Muscle of leg (tissue), 11 donors: ENCODE results near the gene TARS1. TPM values are rescaled to one million over a fixed set of nuclear protein-coding genes. Genes with fewer than 3 reads are reported as not detected.

Experiments used
- DNase-seq: peaks from one replicate; pipeline ENCODE4 v3.0.0; 2013
- H3K27ac ChIP-seq: one replicate; pipeline ENCODE4 v1.5.1; 2013; ENCODE audit warnings: mild to moderate bottlenecking, low read length, control low read depth
- H3K27me3 ChIP-seq: one replicate; pipeline ENCODE4 v1.6.1; 2013; ENCODE audit warnings: low read length; ENCODE audit not compliant: control insufficient read depth, insufficient read depth
- H3K36me3 ChIP-seq: one replicate; pipeline ENCODE4 v1.6.1; 2013; ENCODE audit warnings: low read length; ENCODE audit not compliant: control insufficient read depth, insufficient read depth
- H3K4me1 ChIP-seq: one replicate; pipeline ENCODE4 v1.6.1; 2013; ENCODE audit warnings: low read length; ENCODE audit not compliant: control insufficient read depth, insufficient read depth
- H3K4me3 ChIP-seq: one replicate; pipeline ENCODE4 v1.5.1; 2013; ENCODE audit warnings: low read length, control low read depth
- H3K9me3 ChIP-seq: replicated peaks from 2 replicates; pipeline ENCODE4 v1.6.1; 2013; ENCODE audit warnings: low read depth, low read length; ENCODE audit not compliant: control insufficient read depth
- WGBS: methylation state at CpG from one replicate; pipeline ENCODE4 v1.1.5; 2013; ENCODE audit warnings: missing lambda C conversion rate; ENCODE audit not compliant: insufficient coverage; 5-methylcytosine and 5-hydroxymethylcytosine counted together
- polyA plus RNA-seq, 8 donors: library from polyadenylated mRNA; unstranded; fragments of 120-200 nt; gene quantifications; one replicate each; pipeline versions ENCODE4 v1.2.1 to v1.2.3, GENCODE V29; 2013; ENCODE audit warnings: inconsistent platforms in 1 of 8, low replicate concordance in 1 of 8; ENCODE audit not compliant: insufficient read length in 8 of 8, insufficient read depth in 1 of 8
- total RNA-seq: library from RNA; stranded (reverse); fragments of 120-200 nt; gene quantifications from one replicate; pipeline ENCODE4 v1.2.4, GENCODE V29; 2013

Gene TARS1
- total and polyA plus RNA-seq, 9 donors, result 60.2 to 101 (median 76.0) TPM

DNA sequence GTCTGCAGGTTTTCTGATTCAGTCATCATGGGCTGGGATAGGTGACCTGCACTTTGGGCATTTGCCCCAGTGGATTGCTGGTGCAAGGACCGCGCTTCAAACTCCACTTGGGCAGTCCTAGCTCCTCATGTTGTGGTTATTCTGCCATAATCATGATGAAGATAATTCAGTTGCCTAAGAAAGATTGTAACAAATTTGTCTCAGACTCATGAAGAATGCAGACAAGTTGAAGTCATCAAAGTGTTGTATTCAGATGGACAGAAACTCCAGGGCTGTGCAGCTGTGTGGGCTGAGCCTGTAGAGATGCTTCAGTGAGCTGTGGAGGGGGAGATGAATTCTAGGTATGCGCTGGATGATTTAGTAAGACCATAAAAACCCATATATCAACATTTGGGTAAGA, 38.5 kb downstream of the TARS1 start:
- Histone ChIP-seq H3K27ac (no peak overlapping the region), H3K4me3 (no peak overlapping the region), H3K4me1 (no peaks in the 10 kb centered on the region), H3K27me3 (no peaks in the 10 kb centered on the region), H3K36me3 (peaks cover 25% of the 10 kb centered on the region), H3K9me3 (no peaks in the 10 kb centered on the region)
- WGBS, result 100% methylated on average over 2 of the region's 3 CpGs
- DNase-seq, result no peak

DNA sequence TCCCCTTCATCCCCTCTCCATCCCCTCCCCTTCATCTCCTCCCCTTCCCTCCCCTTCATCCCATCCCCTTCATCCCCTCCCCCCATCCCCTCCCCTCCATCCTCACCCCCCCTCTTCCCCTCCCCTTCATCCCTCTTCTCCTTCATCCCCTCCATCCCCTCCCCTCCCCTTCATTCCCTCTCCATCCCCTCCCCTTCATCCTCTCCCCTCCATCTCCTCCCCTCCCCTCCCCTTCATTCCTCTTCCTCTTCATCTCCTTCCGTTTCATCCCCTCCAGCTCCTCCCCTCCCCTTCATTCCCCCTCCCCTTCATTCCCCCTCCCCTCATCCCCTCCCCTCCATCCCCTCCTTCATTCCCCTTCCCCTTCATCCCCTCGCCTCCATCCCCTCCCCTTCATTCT, 40.1 kb downstream of the TARS1 start:
- H3K36me3 ChIP-seq, result peaks cover 13% of the 10 kb centered on the region
- no peaks in the 10 kb centered on the region for H3K27me3 ChIP-seq
- DNase-seq, result no peak
- no peaks in the 10 kb centered on the region for H3K9me3 ChIP-seq
- H3K4me1 ChIP-seq, result no peaks in the 10 kb centered on the region
- WGBS, result no CpG with 5 or more reads among the region's 2 CpGs
- H3K4me3 ChIP-seq, result no peak overlapping the region
- no peak overlapping the region for H3K27ac ChIP-seq

DNA sequence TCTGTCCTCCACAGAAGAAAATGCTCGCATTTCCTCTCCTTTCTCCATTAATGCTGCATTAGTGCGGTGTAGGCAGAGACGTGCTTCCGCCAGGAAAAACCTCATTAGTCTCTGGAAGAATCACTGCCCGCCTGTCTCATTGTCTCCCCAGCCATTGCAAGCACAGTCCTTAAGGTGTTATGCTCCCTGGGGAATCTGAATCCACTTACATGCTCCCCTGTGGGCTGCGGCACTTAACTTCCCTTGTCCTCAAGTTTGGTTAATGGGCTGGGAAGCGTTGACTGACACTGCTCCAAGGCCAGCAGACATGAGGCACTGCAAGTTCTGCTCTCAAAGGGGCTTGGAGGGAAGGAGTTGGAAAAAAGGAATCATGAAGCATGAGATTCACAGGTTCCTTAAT, 41.6 kb downstream of the TARS1 start:
- Histone ChIP-seq H3K4me1 (no peaks in the 10 kb centered on the region), H3K4me3 (no peak overlapping the region), H3K36me3 (peaks cover under 1% of the 10 kb centered on the region), H3K27me3 (no peaks in the 10 kb centered on the region), H3K27ac (no peak overlapping the region), H3K9me3 (no peaks in the 10 kb centered on the region)
- 73% methylated on average over 3 of the region's 7 CpGs for WGBS
- no peak for DNase-seq

DNA sequence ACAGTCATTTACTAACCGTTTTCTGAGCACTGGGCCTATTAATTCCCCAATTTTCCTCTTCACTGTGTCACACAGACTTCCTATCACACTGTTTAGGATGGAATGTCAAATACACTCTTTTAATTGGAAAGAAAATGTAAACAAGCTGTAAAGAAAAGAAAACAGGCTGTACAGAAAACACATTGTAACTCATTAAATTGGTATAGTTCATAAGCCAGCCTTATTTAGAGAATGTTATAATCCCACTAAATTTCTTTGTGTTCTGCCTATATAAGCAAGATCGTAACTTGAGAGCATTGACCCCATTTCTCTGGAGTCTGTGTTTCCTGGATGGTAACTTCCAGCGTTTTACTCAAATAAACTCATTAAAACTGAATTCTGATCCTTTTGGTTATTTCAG, 46.5 kb downstream of the TARS1 start:
- Histone ChIP-seq H3K4me1 (no peaks in the 10 kb centered on the region), H3K27ac (no peak overlapping the region), H3K4me3 (no peak overlapping the region), H3K9me3 (no peaks in the 10 kb centered on the region), H3K27me3 (no peaks in the 10 kb centered on the region), H3K36me3 (no peaks in the 10 kb centered on the region)
- no peak for DNase-seq
- 50% methylated on average over 1 of the region's 3 CpGs for WGBS

DNA sequence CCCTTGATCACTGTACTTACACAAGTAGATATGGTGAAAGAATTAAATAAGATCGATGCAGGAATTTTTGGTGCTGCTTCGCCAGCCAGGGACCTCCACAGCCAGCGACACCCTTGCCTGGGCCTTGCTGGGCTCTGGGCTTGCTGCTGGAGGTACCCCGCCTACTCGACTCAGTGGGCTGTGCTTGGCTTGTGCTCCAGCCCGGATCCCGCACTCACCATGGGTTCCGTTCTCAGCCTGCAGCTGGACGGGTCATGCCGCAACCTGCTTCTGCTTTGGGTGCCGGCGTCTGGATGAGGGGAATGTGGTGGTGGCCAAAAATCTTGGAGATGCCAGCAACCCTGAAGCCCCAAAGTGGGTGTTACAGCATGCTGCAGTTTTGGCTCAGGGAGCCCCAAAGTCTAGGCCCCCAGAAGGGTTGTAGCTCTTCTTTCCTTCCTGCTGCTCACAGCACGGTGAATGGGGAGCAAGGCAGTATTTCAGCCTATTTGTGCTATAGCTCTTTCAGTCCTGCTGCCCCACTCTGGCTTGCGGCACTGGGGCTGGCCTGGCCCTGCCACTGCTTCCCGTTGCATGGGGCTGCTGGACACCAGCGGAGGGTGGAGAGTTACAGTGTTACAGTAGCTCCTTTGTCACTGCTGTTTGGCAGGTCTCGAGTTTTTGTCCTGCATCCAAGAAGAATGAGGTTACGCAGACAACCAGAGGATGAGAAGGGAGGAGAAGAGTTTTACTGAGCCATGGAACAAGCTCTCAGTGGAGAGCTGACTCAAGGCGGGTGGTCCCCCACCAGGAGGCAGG, 48.0 kb downstream of the TARS1 start:
- no peaks in the 10 kb centered on the region for H3K27me3 ChIP-seq
- 86% methylated on average over 16 of the region's 19 CpGs for WGBS
- no peaks in the 10 kb centered on the region for H3K36me3 ChIP-seq
- no peaks in the 10 kb centered on the region for H3K4me1 ChIP-seq
- H3K27ac ChIP-seq, result no peak overlapping the region
- H3K9me3 ChIP-seq, result no peaks in the 10 kb centered on the region
- no peak overlapping the region for H3K4me3 ChIP-seq
- DNase-seq, result no peak

DNA sequence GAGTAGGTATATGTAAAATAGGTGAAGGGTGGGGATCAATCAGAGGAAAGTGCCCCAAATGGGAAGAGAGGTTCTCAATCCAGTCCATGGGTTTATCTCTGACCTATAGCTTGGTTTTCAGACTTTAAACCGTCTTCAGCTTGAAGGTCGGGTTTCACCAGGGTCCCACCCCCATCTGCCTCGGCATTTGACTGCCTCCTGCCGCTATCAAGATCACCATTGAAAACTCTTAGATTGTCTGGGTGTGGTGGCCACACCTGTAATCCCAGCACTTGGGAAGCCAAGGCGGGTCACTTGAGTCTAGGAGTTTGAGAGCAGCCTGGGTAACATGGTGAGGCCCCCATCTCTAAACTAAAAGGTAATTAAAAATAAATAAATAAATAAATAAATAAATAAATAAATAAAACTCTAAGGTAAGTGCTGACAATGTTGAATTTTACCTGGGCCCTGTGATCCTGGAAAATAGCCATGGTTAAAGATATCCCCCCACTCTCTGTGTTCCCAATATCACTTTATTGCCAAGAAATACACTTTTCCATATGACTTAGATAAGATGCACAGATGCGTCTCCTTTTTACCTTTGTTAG, 48.8 kb downstream of the TARS1 start:
- H3K36me3 ChIP-seq, result no peaks in the 10 kb centered on the region
- H3K27ac ChIP-seq, result no peak overlapping the region
- no peak overlapping the region for H3K4me3 ChIP-seq
- DNase-seq, result no peak
- H3K4me1 ChIP-seq, result no peaks in the 10 kb centered on the region
- no peaks in the 10 kb centered on the region for H3K9me3 ChIP-seq
- H3K27me3 ChIP-seq, result no peaks in the 10 kb centered on the region
- 80% methylated on average over 1 of the region's 6 CpGs for WGBS

DNA sequence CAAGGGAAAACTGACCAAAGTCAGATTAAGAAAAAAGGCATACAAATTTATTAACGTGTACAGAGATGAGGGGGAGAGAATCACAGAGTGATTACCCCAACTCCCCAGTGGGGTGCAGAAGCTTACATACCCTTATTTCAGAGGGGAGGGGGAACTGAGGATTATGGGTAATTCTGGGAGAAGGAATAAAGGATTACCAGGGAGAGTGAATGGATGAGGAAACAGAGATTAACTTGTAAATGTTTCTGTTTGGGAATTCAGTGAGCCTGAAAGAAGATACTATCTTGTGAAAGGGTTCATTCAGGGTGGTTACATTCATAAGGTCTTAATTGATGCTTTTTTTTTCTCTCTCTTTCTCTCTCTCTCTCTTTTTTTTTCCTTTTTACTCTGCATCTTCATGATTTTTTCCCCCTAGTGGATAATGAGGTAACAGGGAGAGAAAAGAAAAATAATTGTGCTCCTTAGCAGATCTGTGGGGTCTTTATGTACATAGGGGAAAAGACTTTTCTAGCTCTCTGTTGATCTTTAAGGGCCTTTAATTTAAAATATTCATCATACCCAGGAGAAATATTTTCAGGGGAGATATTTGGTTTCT, 49.4 kb downstream of the TARS1 start:
- no peaks in the 10 kb centered on the region for H3K4me1 ChIP-seq
- DNase-seq, result no peak
- H3K9me3 ChIP-seq, result no peaks in the 10 kb centered on the region
- H3K27ac ChIP-seq, result no peak overlapping the region
- no CpG with 5 or more reads among the region's 1 CpG for WGBS
- no peak overlapping the region for H3K4me3 ChIP-seq
- no peaks in the 10 kb centered on the region for H3K36me3 ChIP-seq
- no peaks in the 10 kb centered on the region for H3K27me3 ChIP-seq

DNA sequence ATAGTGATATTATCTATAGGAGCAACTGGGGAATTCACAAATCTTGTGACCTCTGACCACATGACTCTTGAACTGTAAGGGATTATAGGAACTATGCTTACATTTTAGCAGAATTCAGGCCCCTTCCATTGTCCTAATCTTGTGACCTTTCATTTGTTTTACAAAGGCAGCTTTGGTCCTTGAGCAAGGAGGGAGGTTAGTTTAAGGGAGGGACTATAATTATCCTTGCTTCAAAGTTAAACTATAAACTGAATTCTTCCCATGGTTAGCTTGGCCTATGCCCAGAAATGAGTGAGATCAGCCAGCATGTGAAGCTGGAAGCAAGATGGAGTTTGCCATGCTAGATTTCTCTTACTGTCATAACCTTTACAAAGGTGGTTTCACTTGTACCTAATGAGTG, 51.2 kb downstream of the TARS1 start:
- no peaks in the 10 kb centered on the region for H3K4me1 ChIP-seq
- H3K27me3 ChIP-seq, result no peaks in the 10 kb centered on the region
- H3K4me3 ChIP-seq, result no peak overlapping the region
- H3K36me3 ChIP-seq, result no peaks in the 10 kb centered on the region
- no peak for DNase-seq
- no peaks in the 10 kb centered on the region for H3K9me3 ChIP-seq
- no peak overlapping the region for H3K27ac ChIP-seq

DNA sequence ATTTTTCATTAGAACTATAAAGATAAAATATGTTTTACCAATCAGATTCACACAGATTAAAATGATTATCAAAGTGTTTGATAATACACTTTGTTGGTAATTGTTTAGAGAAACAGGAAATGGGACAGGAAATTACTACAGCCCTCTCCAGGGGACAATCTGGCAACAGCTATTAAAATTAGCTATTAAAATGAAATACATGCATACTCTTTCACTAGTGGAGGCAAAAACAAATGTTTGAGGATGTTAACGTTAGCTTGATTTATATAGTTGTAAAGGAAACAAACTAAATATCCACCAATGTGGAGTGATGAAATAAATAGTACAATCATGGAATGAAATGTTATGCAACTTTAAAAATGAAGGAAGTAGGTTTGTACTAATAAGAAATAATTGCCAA, 53.7 kb downstream of the TARS1 start:
- Histone ChIP-seq H3K27ac (no peak overlapping the region), H3K27me3 (no peaks in the 10 kb centered on the region), H3K4me1 (no peaks in the 10 kb centered on the region), H3K36me3 (no peaks in the 10 kb centered on the region), H3K4me3 (no peak overlapping the region), H3K9me3 (no peaks in the 10 kb centered on the region)
- peak; percentile 62 for DNase-seq
- no CpG with 5 or more reads among the region's 1 CpG for WGBS

DNA sequence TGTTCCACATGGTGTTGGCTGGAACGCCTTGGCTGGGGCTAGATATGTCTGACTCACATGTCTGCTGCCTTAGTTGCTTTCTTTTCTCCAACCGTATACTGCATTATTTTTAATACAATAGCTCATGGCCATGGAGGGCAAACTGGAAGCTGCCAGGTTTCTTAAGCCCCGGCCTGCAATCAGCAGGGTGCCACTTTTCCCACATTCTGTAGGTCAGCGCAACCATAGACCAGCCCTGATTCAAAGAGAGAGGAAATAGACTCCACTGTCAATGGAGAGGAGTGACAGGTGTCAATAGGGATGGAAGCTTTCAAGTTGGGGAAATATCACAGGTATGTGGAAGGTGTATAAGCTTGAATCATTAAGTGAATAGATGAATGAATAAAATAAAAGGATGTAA, 60.5 kb downstream of the TARS1 start:
- Histone ChIP-seq H3K36me3 (no peaks in the 10 kb centered on the region), H3K27ac (no peak overlapping the region), H3K27me3 (no peaks in the 10 kb centered on the region), H3K9me3 (no peaks in the 10 kb centered on the region), H3K4me3 (no peak overlapping the region), H3K4me1 (no peaks in the 10 kb centered on the region)
- no peak for DNase-seq
- WGBS, result 88% methylated on average over 3 of the region's 4 CpGs
